NCI-H226 (cell line): ENCODE results near the gene FYB1.
"Not testable (repeated sequence)": the region's sequence is repeated elsewhere in the genome, so short reads cannot be mapped to it uniquely, and the experiment has no call there.

Source experiments
- DNase-seq: peaks from one replicate; pipeline ENCODE4 v3.0.0-alpha.2; 2015

FYB1 gene

GRCh38 chr5:39186289-39186688 is 33.1 kb downstream of the FYB1 start:
- DNase-seq = no peak

GRCh38 chr5:39185761-39186160 is 33.6 kb downstream of the FYB1 start:
- no peak for DNase-seq

- not testable (repeated sequence) for DNase-seq
Observed at GRCh38 chr5:39179561-39179960, 39.8 kb downstream of the FYB1 start.

- DNase-seq = no peak
Observed at GRCh38 chr5:39178861-39179260, 40.5 kb downstream of the FYB1 start.

GRCh38 chr5:39178171-39178570 is 41.2 kb downstream of the FYB1 start:
- DNase-seq = peak; percentile 52

- no peak for DNase-seq
Observed at GRCh38 chr5:39177631-39177964, 41.8 kb downstream of the FYB1 start.

GRCh38 chr5:39176759-39177630 is 42.4 kb downstream of the FYB1 start:
- no peak for DNase-seq

- no peak for DNase-seq
Observed at GRCh38 chr5:39175273-39175955, 43.9 kb downstream of the FYB1 start.

- DNase-seq = no peak
Observed at GRCh38 chr5:39173069-39173468, 46.3 kb downstream of the FYB1 start.

- no peak for DNase-seq
Observed at GRCh38 chr5:39172593-39172992, 46.8 kb downstream of the FYB1 start.

GRCh38 chr5:39171647-39172046 is 47.7 kb downstream of the FYB1 start:
- DNase-seq = no peak

GRCh38 chr5:39169081-39169480 is 50.3 kb downstream of the FYB1 start:
- no peak for DNase-seq

- no peak for DNase-seq
Observed at GRCh38 chr5:39167972-39168342, 51.4 kb downstream of the FYB1 start.

- DNase-seq = no peak
Observed at GRCh38 chr5:39167141-39167971, 52.0 kb downstream of the FYB1 start.

- no peak for DNase-seq
Observed at GRCh38 chr5:39164529-39165402, 54.6 kb downstream of the FYB1 start.

GRCh38 chr5:39164016-39164415 is 55.3 kb downstream of the FYB1 start:
- no peak for DNase-seq

GRCh38 chr5:39161578-39161977 is 57.8 kb downstream of the FYB1 start:
- DNase-seq = no peak

GRCh38 chr5:39160576-39161213 is 58.7 kb downstream of the FYB1 start:
- DNase-seq = no peak

GRCh38 chr5:39159811-39160490 is 59.4 kb downstream of the FYB1 start:
- DNase-seq = no peak

GRCh38 chr5:39158786-39159185 is 60.6 kb downstream of the FYB1 start:
- DNase-seq = no peak

GRCh38 chr5:39158127-39158593 is 61.2 kb downstream of the FYB1 start:
- DNase-seq = peak; percentile 71
